GM19467 (cell line): ENCODE measurements around the gene FLOT1.

ENCODE experiments used
- ATAC-seq: cut with Tn5 transposase; IDR thresholded peaks from one replicate; pipeline ENCODE4 v1.9.1; 2021; ENCODE audit warnings: mild to moderate bottlenecking, moderate library complexity; ENCODE audit not compliant: unreplicated experiment

The FLOT1 gene

GRCh38 chr6:30705620-30706019 is 36.9 kb downstream of the FLOT1 start:
- ATAC-seq, result no peak

- no peak for ATAC-seq
These were observed 38.7 kb downstream of the FLOT1 start for GRCh38 chr6:30703821-30704220.

GRCh38 chr6:30703011-30703410 is 39.5 kb downstream of the FLOT1 start:
- no peak for ATAC-seq

GRCh38 chr6:30700340-30700739 is 42.1 kb downstream of the FLOT1 start:
- ATAC-seq, result no peak

GRCh38 chr6:30696432-30696831 is 46.1 kb downstream of the FLOT1 start:
- ATAC-seq, result no peak

- no peak for ATAC-seq
These were observed 51.2 kb downstream of the FLOT1 start for GRCh38 chr6:30691208-30691847.

GRCh38 chr6:30690403-30691207 is 51.9 kb downstream of the FLOT1 start, which contains the start of gene NRM:
NRM (minus strand) TSS chr6:30690984; CDS start chr6:30690974, 10 bp downstream.
- ATAC-seq, result peak; percentile 24

GRCh38 chr6:30689985-30690384 is 52.5 kb downstream of the FLOT1 start:
- no peak for ATAC-seq

- ATAC-seq, result no peak
These were observed 53.2 kb downstream of the FLOT1 start for GRCh38 chr6:30689022-30689865.

- ATAC-seq, result no peak
These were observed 53.9 kb downstream of the FLOT1 start for GRCh38 chr6:30688569-30688968.

- no peak for ATAC-seq
These were observed 54.6 kb downstream of the FLOT1 start for GRCh38 chr6:30687659-30688431.

GRCh38 chr6:30686908-30687658 is 55.4 kb downstream of the FLOT1 start:
- peak; percentile 43 for ATAC-seq

GRCh38 chr6:30686009-30686907 is 56.2 kb downstream of the FLOT1 start, which contains the start of gene PPP1R18:
PPP1R18 (minus strand) TSS chr6:30686645; CDS start chr6:30686018, 627 bp downstream.
- no peak for ATAC-seq

- ATAC-seq, result no peak
These were observed 57.1 kb downstream of the FLOT1 start for GRCh38 chr6:30685157-30686008.

GRCh38 chr6:30684386-30685156 is 57.9 kb downstream of the FLOT1 start:
- no peak for ATAC-seq

- no peak for ATAC-seq
These were observed 58.5 kb downstream of the FLOT1 start for GRCh38 chr6:30683980-30684338.
